ENCODE results near the gene WBP11. TPM values are rescaled to one million over a fixed set of nuclear protein-coding genes. Genes with fewer than 3 reads are reported as not detected.

The WBP11 gene
- total RNA-seq, 1 experiment from 2014 or later = 108 TPM

DNA sequence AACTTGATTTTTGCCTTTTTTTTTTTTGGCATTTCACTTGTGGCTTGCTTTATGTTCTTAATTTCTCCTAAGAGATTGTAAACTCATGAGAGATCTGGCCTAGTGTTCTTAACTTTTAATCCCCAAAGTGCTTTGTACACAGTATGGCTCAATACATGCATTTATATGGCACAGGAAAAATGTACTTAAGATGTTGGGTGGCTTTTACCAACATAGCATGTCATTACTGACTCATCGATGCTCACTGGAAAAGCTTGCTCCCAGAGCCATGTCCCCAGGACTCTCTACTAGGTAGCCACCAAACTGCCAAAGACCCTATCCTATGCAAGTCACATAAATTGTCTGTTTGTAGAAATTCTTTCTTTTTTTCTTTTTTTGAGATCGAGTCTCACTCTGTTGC, 23.8 kb upstream of the WBP11 start:
- H4K20me1 ChIP-seq (ENCODE audit: control insufficient read depth, insufficient read depth, insufficient read length) = no peaks in the 10 kb centered on the region
- H3K4me2 ChIP-seq (ENCODE audit: insufficient read depth, insufficient read length, low read length) = no peak overlapping the region
- H3T11ph ChIP-seq (ENCODE audit: low read length) = no peak overlapping the region
- H3K36me3 Mint-ChIP-seq (ENCODE audit: insufficient read depth in 1 of 3, low read depth in 3 of 3) = no peaks in the 10 kb centered on the region
- no peak overlapping the region for H2AK5ac ChIP-seq (ENCODE audit: insufficient read length, low read length)
- WGBS (ENCODE audit: extremely low coverage, insufficient read length, low lambda C conversion rate) = no CpG with 5 or more reads among the region's 2 CpGs
- no peak overlapping the region for H3K27ac Mint-ChIP-seq
- H2BK12ac ChIP-seq (ENCODE audit: insufficient read length, low read depth, low read length) = no peak overlapping the region
- H3K79me2 ChIP-seq (ENCODE audit: insufficient read depth, low read length) = no peaks in the 10 kb centered on the region; the same call in 1 of the 2 replicates
- no peaks in the 10 kb centered on the region for H3K23me2 ChIP-seq (ENCODE audit: insufficient read length, low read depth, low read length, poor library complexity, severe bottlenecking)
- H3K27ac ChIP-seq (ENCODE audit: insufficient read length, low read depth, low read length) = no peak overlapping the region
- TF ChIP-seq, protein P1, sequence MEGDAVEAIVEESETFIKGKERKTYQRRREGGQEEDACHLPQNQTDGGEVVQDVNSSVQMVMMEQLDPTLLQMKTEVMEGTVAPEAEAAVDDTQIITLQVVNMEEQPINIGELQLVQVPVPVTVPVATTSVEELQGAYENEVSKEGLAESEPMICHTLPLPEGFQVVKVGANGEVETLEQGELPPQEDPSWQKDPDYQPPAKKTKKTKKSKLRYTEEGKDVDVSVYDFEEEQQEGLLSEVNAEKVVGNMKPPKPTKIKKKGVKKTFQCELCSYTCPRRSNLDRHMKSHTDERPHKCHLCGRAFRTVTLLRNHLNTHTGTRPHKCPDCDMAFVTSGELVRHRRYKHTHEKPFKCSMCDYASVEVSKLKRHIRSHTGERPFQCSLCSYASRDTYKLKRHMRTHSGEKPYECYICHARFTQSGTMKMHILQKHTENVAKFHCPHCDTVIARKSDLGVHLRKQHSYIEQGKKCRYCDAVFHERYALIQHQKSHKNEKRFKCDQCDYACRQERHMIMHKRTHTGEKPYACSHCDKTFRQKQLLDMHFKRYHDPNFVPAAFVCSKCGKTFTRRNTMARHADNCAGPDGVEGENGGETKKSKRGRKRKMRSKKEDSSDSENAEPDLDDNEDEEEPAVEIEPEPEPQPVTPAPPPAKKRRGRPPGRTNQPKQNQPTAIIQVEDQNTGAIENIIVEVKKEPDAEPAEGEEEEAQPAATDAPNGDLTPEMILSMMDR (conservative IDR thresholded peaks at IDR 0.05) = no peak
- no peaks in the 10 kb centered on the region for H3K27me3 Mint-ChIP-seq (ENCODE audit: low read depth)
- H3K79me1 ChIP-seq (ENCODE audit: insufficient read depth, low read depth, low read length, poor library complexity, severe bottlenecking) = no peaks in the 10 kb centered on the region
- no peak overlapping the region for H2BK120ac ChIP-seq (ENCODE audit: low read depth, low read length, poor library complexity, severe bottlenecking)
- H3K27me3 ChIP-seq (ENCODE audit: insufficient read depth, low read length) = no peaks in the 10 kb centered on the region
- no peaks in the 10 kb centered on the region; the same call in 1 of the 2 replicates for H3K4me1 ChIP-seq (ENCODE audit: insufficient read depth, low read length)
- no peak overlapping the region for H2AFZ ChIP-seq (ENCODE audit: low read length)
- no peak overlapping the region for H2BK5ac ChIP-seq (ENCODE audit: insufficient read length, low read length)
- H4K91ac ChIP-seq (ENCODE audit: insufficient read length, low read depth, low read length) = no peak overlapping the region
- H2BK20ac ChIP-seq (ENCODE audit: low read depth, low read length, poor library complexity, severe bottlenecking) = no peak overlapping the region
- H3K14ac ChIP-seq (ENCODE audit: insufficient read depth, low read length) = no peak overlapping the region
- no peaks in the 10 kb centered on the region for H3K9me3 Mint-ChIP-seq
- no peak overlapping the region for H3K4ac ChIP-seq (ENCODE audit: low read depth, low read length)
- peaks cover 3 to 6% of the 10 kb centered on the region in 2 experiments; a peak in 2 of 4 replicates for H3K4me1 Mint-ChIP-seq
- DNase-seq = no peak
- no peak overlapping the region for H3K18ac ChIP-seq (ENCODE audit: insufficient read length, low read depth, low read length)
- H3K9ac ChIP-seq (ENCODE audit: extremely low read depth, insufficient read length, low read length) = no peak overlapping the region
- no peak overlapping the region for H3K56ac ChIP-seq (ENCODE audit: insufficient read length, low read depth, low read length)
- no peaks in the 10 kb centered on the region for H3K9me3 ChIP-seq (ENCODE audit: control insufficient read depth, low read depth, low read length)
- H2BK15ac ChIP-seq (ENCODE audit: low read depth, low read length) = no peak overlapping the region
- no peak overlapping the region for H3K4me3 Mint-ChIP-seq
- no peak overlapping the region for H4K8ac ChIP-seq (replicated peaks; ENCODE audit: insufficient read length, low read depth, low read length)
- no peak overlapping the region for H3K23ac ChIP-seq (ENCODE audit: insufficient read length, low read depth, low read length)
- no peak overlapping the region for H4K5ac ChIP-seq (ENCODE audit: insufficient read length, low read depth, low read length)

Measured in H9 (cell line).